MM.1S (cell line): ENCODE measurements around the gene SHTN1.
A peak's percentile ranks its signal among the peaks of the same experiment; 100 is the strongest.

ENCODE experiments used
- DNase-seq: peaks from one replicate; pipeline ENCODE4 v3.0.0-alpha.2; 2015
- H2AFZ ChIP-seq: fragments of 300-600 bp; sonication (generic); 2 replicates; pipeline ENCODE4 v1.6.0; 2016; ENCODE audit warnings: antibody characterized with exemption, low read length
- H3F3A ChIP-seq: fragments of 300-600 bp; sonication (generic); 2 replicates; pipeline ENCODE4 v1.6.1; 2016; ENCODE audit warnings: mild to moderate bottlenecking, antibody characterized with exemption, low read length, moderate library complexity, mixed read lengths; ENCODE audit not compliant: insufficient read depth
- H3K27ac ChIP-seq: fragments of 300-600 bp; sonication (generic); 2 replicates; pipeline ENCODE4 v1.5.1; 2016; ENCODE audit warnings: mild to moderate bottlenecking, low read length
- H3K27me3 ChIP-seq: fragments of 300-600 bp; sonication (generic); replicated peaks from 2 replicates; pipeline ENCODE4 v1.6.0; 2016; ENCODE audit warnings: low read length; ENCODE audit not compliant: insufficient read depth
- H3K36me3 ChIP-seq: fragments of 300-600 bp; sonication (generic); replicated peaks from 2 replicates; pipeline ENCODE4 v1.6.1; 2016; ENCODE audit warnings: mild to moderate bottlenecking, low read length, mixed read lengths; ENCODE audit not compliant: insufficient read depth
- H3K4me1 ChIP-seq: fragments of 300-600 bp; sonication (generic); 2 replicates; pipeline ENCODE4 v1.6.1; 2016; ENCODE audit warnings: low read length, mixed read lengths
- H3K4me2 ChIP-seq: fragments of 300-600 bp; sonication (generic); 2 replicates; pipeline ENCODE4 v1.6.0; 2016; ENCODE audit warnings: low read depth, low read length
- H3K4me3 ChIP-seq: fragments of 300-600 bp; sonication (generic); 2 replicates; pipeline ENCODE4 v1.5.1; 2016; ENCODE audit warnings: low read length, mixed read lengths
- H3K79me2 ChIP-seq: fragments of 300-600 bp; sonication (generic); 2 replicates; pipeline ENCODE4 v1.6.1; 2016; ENCODE audit warnings: mixed run types, low read length, mixed read lengths
- H3K9ac ChIP-seq: fragments of 300-600 bp; sonication (generic); 2 replicates; pipeline ENCODE4 v1.6.1; 2016; ENCODE audit warnings: low read length, mixed read lengths
- H3K9me2 ChIP-seq: fragments of 300-600 bp; sonication (generic); replicated peaks from 2 replicates; pipeline ENCODE4 v1.6.1; 2016; ENCODE audit warnings: mild to moderate bottlenecking, low read length, mixed read lengths; ENCODE audit not compliant: insufficient read depth
- H3K9me3 ChIP-seq: fragments of 300-600 bp; sonication (generic); replicated peaks from 2 replicates; pipeline ENCODE4 v1.6.1; 2016; ENCODE audit warnings: mild to moderate bottlenecking, low read length, mixed read lengths; ENCODE audit not compliant: insufficient read depth
- H4K20me1 ChIP-seq: fragments of 300-600 bp; sonication (generic); 2 replicates; pipeline ENCODE4 v1.6.1; 2016; ENCODE audit warnings: mild to moderate bottlenecking, low read length, moderate library complexity, mixed read lengths; ENCODE audit not compliant: insufficient read depth
- CTCF ChIP-seq: fragments of 300-600 bp; sonication (generic); IDR thresholded peaks from 2 replicates; pipeline ENCODE4 v1.5.1; 2016; ENCODE audit warnings: antibody characterized with exemption, low read length, mixed read lengths
- EZH2 ChIP-seq: fragments of 300-600 bp; sonication (generic); optimal IDR thresholded peaks from 2 replicates; pipeline ENCODE3; 2017; ENCODE audit warnings: low read depth, mild to moderate bottlenecking, antibody characterized with exemption, low read length, mixed read lengths
- EZH2phosphoT487 ChIP-seq: fragments of 300-600 bp; sonication (generic); IDR thresholded peaks from 2 replicates; pipeline ENCODE4 v1.6.1; 2018; ENCODE audit warnings: antibody characterized with exemption, low read length

SHTN1 gene

GRCh38 chr10:116848032-116848943, 156.7 kb downstream of the SHTN1 start:
- H3F3A ChIP-seq: no peaks in the 10 kb centered on the region; the same call in 1 of the 2 replicates
- no peaks in the 10 kb centered on the region for H3K36me3 ChIP-seq
- H3K9me2 ChIP-seq: no peaks in the 10 kb centered on the region
- H3K9ac ChIP-seq: peak overlapping the region; percentile 79
- H3K27me3 ChIP-seq: no peaks in the 10 kb centered on the region
- DNase-seq: peak; percentile 66
- H3K27ac ChIP-seq: peak overlapping the region; percentile 9; the same call in 1 of the 2 replicates
- no peaks in the 10 kb centered on the region for H3K79me2 ChIP-seq
- H3K4me1 ChIP-seq: peaks cover 4% of the 10 kb centered on the region
- H3K4me3 ChIP-seq: peak overlapping the region; percentile 88
- H3K4me2 ChIP-seq: peak overlapping the region; percentile 90
- no peaks in the 10 kb centered on the region for H3K9me3 ChIP-seq
- TF ChIP-seq EZH2phosphoT487 (no peak), EZH2 (no peak), CTCF (no peak)
- no peaks in the 10 kb centered on the region for H4K20me1 ChIP-seq
- peak overlapping the region; percentile 95 for H2AFZ ChIP-seq

DNA sequence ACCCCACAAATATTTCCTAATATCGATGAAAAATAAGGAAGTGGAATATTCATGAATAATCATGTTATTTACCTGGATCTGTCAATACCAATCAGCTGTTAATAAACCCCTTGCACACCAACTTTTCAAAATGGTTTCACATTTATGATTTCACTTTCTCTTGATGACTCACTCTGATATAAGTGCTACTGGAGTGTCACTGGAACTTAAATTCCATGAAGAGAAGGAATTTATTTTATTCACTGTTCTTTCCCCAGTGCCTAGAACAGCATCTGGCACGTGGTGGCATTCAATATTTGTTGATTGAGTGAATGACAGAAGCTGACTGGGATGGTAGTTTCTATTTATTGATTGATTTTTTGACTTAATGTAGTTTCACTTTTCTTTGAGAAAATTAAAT, 159.2 kb downstream of the SHTN1 start:
- Histone ChIP-seq H3K36me3 (no peaks in the 10 kb centered on the region), H3F3A (no peaks in the 10 kb centered on the region; the same call in 1 of the 2 replicates), H3K27me3 (no peaks in the 10 kb centered on the region), H4K20me1 (no peaks in the 10 kb centered on the region), H3K4me1 (peaks cover 4% of the 10 kb centered on the region), H3K27ac (no peak overlapping the region), H3K9ac (no peak overlapping the region), H2AFZ (no peak overlapping the region), H3K9me2 (no peaks in the 10 kb centered on the region), H3K4me3 (no peak overlapping the region), H3K79me2 (no peaks in the 10 kb centered on the region), H3K4me2 (no peak overlapping the region), H3K9me3 (no peaks in the 10 kb centered on the region)
- no peak for TF ChIP-seq EZH2phosphoT487
- no peak for TF ChIP-seq CTCF
- no peak for TF ChIP-seq EZH2
- DNase-seq: no peak

DNA sequence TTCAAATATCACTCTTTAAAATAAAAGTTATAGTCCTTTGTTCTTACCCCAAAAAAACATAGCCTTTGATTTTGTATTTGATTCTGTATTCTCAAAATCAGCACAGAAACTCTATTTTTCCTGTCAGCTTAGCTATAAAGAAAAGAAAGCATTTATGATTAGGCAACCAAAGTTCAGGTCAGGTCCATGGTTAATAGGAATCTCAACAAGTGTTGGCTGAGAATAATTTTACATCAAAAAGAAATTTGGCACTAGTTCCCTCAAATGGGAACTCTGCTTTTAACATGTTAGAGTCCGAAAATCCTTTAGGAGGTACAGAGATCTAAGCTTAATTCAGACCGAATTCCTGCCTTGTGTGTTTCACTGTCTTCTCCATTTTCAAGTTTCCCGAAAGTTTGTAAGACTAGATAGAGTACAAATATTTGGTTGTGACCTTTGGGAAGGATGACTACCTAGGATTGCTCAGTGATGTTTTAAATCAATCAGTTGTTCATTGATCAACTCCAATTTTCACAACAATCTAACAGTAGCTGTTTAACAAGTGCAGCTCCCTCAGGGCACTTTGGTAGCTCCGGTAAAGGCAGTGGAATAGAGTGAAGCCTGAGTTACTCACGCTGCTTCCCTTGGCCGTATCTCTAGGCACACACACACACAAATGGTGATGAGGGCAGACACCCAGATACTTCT, 164.5 kb downstream of the SHTN1 start:
- no peak for DNase-seq
- H3K27me3 ChIP-seq: no peaks in the 10 kb centered on the region

More for the DNA sequence above, 164.5 kb downstream of the SHTN1 start:
- H3K4me1 ChIP-seq: no peaks in the 10 kb centered on the region
- H3K4me2 ChIP-seq: no peak overlapping the region
- no peaks in the 10 kb centered on the region for H3K36me3 ChIP-seq
- H3F3A ChIP-seq: no peaks in the 10 kb centered on the region
- no peak for TF ChIP-seq EZH2phosphoT487
- TF ChIP-seq EZH2: no peak
- no peak for TF ChIP-seq CTCF
- H3K9me3 ChIP-seq: no peaks in the 10 kb centered on the region
- H2AFZ ChIP-seq: no peak overlapping the region
- no peaks in the 10 kb centered on the region for H3K9me2 ChIP-seq
- no peaks in the 10 kb centered on the region for H3K79me2 ChIP-seq
- no peak overlapping the region for H3K27ac ChIP-seq
- no peaks in the 10 kb centered on the region for H4K20me1 ChIP-seq
- no peak overlapping the region for H3K9ac ChIP-seq
- H3K4me3 ChIP-seq: no peak overlapping the region
